GM15510 (cell line): ENCODE results near the gene STOML2.

Source experiments
- POLR2A ChIP-seq: IDR thresholded peaks from 3 replicates; pipeline ENCODE4 v1.6.1; 2011; ENCODE audit warnings: borderline replicate concordance; ENCODE audit not compliant: insufficient read length; ENCODE audit errors: extremely low read depth

Gene STOML2

DNA sequence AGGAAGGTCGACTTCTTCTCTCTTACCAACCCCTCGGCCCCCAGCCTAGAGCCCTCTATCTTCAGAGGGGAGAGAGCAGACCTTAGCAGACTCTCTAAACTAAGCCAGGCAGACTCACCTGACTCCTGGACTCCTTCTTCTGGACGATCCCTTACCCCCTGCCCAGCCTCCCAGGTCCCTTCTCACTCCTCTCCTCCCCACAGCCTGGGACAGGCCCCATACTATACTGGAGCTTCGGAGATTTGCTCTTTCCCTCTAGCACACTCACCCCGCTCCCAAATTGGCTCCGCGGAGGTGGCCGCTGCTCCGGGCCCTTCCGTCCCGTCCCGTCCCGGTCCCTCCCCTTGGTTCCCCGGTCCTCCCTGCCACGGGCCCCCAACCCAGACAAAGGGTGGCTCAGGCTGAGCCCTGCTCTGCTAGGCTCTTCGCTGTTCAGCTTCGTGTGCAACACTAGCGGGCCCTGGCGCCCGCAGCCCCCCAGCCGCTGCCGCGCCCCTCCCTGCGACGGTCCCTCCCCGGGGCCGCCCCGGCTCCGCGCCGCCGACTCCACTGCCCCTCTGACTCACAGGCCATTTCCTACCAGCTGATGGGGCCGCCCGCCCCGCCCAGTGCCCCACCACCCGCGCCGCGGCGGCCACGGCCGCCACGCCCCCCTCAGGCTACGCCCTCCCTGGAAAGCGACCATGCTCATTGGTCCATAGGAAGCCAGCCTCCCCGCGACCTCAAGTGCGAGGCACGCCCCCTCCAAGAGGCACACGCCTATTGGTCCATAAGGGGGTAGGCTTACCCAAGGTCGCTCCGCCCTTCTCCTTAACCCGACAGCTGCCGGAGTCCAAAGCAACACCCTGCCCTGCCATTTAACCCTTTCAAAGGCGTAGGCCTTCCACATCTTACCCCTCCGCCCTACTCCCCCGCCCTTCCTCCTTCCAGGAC, 8.3 kb upstream of the STOML2 start:
- peak; percentile 27 for TF ChIP-seq POLR2A

- no peak for TF ChIP-seq POLR2A
Measured at GRCh38 chr9:35110327-35110761, 7.4 kb upstream of the STOML2 start.

GRCh38 chr9:35108946-35109575, 6.1 kb upstream of the STOML2 start:
- no peak for TF ChIP-seq POLR2A

DNA sequence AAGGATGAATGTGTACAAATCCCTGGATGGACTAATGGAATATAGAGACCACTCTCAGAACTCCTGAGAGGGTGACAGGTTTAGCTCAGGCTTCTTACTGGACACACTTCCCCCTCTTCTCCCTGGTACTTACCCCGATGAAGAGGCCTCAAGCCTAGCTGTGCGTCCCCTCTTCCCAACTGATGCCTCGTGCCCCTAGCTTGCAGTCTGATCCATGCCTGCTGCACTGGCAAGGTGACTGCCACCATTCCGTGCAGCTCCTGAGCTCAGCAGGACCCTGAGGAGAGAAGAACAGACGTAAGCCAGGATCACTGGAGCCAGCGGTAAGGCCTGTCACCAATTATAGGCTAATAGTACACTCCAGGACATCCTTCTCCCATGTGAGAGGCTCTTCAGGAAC, 5.5 kb upstream of the STOML2 start:
- no peak for TF ChIP-seq POLR2A

- TF ChIP-seq POLR2A = no peak
Measured at GRCh38 chr9:35107297-35108290, 4.7 kb upstream of the STOML2 start.

DNA sequence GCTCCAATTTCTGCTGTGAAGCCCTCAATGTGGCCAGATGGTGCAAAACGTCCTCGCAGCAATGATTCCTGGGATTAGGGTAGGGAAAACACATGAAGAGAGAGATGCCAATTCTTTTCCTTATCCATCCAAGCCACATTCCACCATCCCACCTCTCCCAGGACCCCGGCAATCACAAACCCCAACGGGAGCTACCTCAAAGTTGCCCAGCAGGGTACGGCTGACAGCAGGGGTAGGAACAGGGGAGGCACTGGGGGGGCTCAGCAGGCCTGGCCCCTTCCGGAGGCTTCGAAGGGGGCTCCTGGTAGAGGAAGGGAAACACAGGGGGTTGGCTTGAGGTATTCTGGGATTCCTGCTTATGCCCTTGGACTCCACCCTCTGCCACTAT, 3.4 kb upstream of the STOML2 start:
- no peak for TF ChIP-seq POLR2A

GRCh38 chr9:35105571-35106342, 2.8 kb upstream of the STOML2 start:
- TF ChIP-seq POLR2A = no peak

- no peak for TF ChIP-seq POLR2A
Measured at GRCh38 chr9:35105126-35105525, 2.2 kb upstream of the STOML2 start.

- no peak for TF ChIP-seq POLR2A
Measured at GRCh38 chr9:35104586-35104985, 1.7 kb upstream of the STOML2 start.

DNA sequence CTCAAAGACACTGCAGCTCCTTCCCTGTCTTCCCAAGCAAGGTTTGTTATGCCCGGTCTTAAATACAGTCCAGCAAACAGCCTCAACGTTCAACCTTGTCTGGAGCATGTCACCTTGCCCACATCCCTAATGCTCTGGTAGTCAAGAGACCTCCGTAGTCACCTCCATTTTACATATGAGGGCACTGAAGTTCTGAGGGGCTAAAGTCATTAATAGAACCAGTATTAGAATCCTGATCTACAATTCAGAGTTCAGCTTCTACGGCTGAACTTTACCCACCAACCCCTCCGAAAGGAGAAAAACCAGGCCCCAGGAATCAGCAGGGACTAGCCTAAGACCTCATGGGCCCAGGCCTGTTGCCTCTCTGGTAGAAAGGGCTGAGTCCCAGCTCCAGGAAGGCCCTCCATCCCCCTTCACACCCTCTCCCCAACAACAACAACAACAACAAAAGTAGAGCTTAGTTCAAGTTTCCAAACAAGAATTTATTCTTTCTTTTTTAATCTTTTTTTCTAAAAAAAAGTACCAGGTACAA, 795 bp upstream of the STOML2 start:
- no peak for TF ChIP-seq POLR2A

GRCh38 chr9:35102465-35102768, 514 bp downstream of the STOML2 start:
- no peak for TF ChIP-seq POLR2A

GRCh38 chr9:35097573-35097972, 5.4 kb downstream of the STOML2 start:
- TF ChIP-seq POLR2A = no peak

DNA sequence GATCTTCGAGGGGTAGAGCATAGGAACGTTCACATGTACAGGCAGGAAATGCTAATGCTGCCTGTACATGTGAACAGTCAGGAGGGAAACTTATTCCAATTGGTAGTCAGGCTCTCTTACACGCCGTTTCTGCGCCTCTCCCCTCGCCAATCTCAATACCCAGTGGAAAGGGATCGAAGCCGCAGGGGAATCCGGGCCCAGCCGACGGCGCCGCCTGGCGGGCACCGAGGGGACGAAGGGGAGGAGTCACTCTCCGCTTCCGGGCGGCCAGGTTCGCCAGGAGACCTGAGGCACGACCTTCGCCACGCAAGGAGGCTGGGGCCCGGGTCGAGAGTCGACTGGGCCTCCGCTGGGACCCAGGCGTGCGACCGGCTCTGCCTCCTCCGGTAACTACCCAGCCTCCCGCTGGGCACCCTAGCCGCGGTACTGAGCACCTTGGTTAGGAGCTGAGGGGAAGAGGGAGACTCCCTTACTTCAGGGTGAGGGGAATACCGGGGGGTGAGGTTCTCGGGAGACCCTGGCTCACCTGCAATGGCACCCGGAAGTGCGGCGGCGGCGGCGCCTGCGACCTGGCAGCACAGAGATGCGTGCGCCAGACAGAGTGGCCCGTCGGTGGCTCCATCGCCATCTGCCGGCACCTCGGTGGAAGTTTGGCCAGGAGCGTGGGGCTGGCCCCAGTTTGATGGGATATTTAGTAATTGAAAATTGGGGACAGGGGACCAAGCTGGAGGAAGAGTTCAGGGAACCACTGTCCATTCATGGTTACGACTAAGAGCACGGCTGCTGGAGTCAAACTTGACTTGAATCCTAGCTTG, 6.7 kb downstream of the STOML2 start, which contains the start of gene PIGO:
Gene PIGO, minus strand, starts transcription at position 557 of the 815 bp plus-strand sequence. CDS start 1,026 bp downstream, outside the sequence.
- peak; percentile 71 for TF ChIP-seq POLR2A
